Measurements from ENCODE around the gene DAO.
A peak's percentile ranks its signal among the peaks of the same experiment; 100 is the strongest.

DAO gene

DNA sequence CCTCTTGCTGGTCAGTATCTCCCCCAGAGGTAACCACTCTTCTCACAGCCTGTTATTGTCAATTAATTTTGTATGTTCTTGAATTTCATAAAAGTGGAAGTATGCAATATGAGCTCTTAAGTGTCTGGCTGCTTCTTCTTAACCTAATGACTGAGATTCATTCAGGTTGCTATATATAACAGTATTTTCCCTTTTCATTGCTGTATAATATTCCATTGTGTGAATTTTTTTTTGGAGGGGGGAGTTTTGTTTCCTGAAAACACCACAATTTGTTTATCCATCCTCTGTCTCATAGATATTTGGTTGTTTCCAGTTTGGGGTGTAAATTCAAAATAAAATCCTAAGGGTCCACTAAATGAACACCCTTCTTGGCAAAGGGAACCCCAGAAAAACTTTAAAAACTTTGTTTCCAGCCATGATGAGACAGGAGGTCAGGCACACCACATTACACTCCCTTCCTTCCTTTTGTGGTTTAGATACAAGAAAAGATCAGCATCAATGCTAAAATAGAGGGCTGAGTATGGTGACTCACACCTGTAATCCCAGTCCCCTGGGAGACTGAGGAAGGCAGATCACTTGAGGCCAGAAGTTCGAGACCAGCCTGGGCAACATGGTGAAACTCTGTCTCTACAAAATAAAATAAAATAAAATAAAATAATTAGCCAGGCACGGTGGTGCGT lies 4.1 kb upstream of the DAO start:
- DNase-seq (ENCODE audit: low read depth in 2 of 2): no peak

DNA sequence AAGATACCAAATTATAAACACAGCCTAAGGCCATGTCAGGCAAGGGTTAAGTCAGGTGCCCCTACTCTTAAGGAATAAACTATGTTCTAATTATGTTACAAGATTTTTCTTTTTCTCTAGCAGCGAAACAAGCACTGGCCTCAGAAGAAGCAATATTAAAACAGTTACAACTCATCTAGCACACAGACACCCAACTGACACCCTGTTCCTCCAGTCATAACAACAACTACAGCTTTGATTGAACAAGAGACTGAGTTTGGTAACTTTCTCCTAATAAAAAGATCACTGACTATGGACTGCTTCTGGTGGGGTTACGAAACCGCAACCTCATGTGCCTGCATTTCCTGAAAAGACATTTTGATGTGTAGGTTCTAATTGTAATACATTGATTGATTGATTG lies 3.3 kb upstream of the DAO start:
- no peak for DNase-seq (ENCODE audit: low read depth in 2 of 2)

DNA sequence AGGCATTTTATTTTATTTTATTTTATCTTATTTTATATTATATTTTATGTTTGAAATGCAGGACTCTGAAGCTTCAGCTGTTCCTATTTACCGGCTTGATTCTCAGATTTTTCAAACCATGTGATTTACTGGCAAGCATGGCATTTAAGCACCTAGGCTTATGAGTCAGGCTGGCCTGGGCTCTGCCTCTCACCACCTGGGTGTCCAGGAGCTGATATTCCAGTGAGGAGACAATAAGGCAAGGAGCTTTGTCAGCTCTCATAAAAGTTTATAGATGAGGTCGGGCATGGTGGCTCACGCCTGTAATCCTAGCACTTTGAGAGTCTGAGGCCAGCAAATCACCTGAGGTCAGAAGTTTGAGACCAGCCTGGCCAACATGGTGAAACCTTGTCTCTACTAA lies 2.1 kb downstream of the DAO start:
- DNase-seq (ENCODE audit: low read depth in 2 of 2): no peak

DNA sequence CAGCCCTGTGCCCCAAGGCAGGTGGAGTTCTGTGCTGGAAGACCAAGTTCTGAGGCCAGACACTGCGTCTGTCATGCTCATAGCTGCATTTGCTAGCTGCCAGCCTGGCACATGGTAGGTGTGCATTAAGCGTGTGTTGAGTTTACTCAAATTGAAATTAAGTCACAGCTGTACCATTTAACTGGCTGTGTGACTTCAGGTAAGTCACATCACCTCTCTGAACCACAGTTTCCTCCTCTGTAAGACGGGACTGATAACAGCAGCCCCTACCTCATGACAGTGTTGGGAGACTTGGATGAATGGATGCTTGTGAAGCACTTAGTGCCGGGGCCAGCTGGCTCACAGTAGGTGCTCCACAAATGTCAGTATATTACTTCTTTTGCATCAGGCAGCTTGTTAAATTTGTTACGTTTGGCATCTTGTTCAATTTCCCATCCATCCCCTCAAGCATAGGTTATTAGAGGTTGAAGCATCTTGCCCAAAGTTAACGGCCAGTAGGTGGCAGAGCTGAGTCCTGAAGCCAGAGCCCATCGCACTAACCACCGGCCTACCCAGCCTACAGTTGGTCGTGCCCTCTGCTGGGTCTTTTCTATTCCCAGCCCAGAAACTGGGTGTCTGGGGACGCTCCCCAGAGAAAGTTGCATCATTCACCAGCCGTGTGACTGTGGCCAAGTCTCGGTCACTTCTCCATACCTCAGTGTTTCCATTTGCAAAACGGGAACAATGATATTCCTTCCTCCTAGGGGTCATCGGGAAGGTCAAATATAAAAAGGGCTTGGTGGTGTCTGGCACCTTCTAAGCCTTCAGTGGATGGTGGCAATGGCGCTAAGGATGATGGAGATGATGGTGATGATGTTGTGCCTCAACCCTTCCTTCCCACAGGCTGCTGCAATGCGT lies 4.5 kb downstream of the DAO start:
- peak; percentile 20 to 36 for DNase-seq (ENCODE audit: low read depth in 2 of 2)

DNA sequence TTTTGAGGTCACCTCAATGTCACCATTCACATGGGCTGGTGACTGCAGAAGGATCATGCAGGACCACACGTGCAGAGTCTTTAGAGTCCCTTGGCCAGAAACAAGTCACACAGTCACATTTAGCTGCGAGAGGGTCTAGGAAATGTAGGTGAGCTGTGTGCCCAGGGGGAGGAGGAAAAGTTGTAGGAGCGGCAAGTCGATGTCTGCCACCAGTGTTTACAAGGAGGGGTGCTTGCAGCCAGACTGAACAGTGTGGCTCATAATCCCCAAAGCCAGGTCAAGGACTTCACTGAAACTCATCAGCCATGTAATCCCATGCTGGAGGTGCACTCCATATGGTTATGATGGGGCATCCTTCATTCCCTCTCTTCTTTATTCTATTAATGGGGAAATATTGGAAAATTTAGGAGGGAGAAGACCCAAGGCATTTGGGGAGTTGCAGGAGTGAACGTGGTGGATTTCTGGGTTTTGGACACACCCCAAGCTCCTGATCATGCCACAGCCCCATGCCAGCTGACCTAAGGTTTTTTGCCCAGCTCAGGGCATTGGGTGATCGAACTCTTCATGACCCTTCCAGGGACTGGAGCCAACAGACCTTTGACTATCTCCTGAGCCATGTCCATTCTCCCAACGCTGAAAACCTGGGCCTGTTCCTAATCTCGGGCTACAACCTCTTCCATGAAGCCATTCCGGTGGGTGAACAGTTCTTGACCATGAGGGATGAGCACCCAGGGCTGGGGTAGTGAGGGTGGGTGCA lies 7.2 kb downstream of the DAO start:
- no peak for DNase-seq (ENCODE audit: low read depth in 2 of 2)

DNA sequence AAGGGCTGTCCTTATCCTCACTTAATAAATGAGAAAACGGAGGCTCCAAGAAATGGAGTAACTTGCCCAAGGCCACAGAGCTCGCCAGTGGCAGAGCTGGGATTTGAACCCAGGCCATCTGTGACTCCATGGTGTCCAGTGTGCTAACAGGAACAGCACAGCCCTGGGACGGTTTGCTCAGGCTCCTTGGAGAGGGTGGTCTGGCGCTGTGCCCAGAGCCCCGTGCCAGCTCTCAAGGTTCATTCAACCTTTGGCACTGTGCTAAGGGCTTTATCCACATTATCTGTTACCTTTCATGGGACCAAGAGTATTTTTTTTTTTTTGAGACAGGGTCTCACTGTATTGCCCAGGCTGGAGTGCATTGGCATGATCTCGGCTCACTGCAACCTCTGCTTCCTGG lies 8.1 kb downstream of the DAO start:
- no peak for DNase-seq (ENCODE audit: low read depth in 2 of 2)

DNA sequence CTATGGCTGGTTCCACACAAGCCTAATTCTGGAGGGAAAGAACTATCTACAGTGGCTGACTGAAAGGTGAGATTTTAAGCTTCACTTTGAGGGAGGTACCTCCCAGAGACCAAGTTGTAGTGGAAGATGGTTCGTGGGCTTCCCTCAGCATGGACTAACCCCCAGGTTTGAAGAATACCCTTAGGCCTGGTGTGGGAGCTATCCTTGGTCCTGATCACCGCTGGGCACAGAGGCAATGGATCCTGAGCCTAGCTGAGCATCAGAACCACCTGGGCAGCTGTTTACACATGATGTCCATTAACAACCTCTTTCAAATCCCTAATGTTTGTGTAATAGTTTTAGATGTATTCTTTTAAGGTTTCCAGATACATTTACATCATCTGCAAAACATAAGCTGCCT lies 10.3 kb downstream of the DAO start:
- DNase-seq (ENCODE audit: low read depth in 2 of 2): no peak

DNA sequence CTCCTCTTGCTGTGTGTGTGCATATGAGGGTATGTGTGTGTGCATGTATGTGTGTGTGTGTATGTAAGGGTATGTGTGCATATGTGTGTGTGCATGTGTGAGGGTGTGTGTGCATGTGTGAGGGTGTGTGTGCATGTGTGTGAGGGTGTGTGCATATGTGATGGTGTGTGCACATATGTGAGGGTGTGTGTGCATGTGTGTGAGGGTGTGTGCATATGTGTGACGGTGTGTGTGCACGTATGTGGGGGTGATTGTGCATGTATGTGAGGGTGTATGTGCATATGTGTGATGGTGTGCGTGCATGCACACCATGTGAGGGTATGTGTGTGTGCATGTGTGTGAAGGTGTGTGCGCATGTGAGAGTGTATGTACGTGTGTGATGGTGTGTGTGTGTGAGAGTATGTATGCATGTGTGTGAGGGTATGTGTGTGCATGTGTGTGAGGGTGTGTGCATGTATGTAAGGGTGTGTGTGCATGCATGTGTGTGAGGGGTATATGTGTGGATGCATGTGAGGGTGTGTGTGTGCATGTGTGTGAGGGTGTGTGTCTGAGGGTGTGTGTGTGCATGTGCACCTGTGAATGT lies 15.4 kb downstream of the DAO start:
- DNase-seq (ENCODE audit: low read depth in 2 of 2): no peak

DNA sequence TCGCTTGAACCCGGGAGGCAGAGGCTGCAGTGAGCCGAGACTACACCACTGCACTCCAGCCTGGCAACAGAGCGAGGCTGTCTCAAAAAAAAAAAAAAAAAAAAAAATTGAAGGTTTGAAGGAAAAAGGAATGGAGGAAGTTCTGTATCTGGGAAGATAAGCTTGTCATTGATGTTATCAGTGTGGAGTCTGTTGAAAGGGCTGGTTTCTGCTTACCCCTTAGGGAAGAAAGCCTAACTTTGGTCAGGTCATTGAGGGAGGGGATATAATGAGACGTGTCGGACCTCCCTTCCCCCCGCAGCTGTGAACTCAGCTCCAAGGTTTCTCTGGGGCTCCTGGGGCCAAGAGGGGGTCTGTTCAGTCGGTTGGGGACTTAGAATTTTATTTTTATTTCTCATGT lies 16.4 kb downstream of the DAO start:
- DNase-seq (ENCODE audit: low read depth in 2 of 2): no peak

DNA sequence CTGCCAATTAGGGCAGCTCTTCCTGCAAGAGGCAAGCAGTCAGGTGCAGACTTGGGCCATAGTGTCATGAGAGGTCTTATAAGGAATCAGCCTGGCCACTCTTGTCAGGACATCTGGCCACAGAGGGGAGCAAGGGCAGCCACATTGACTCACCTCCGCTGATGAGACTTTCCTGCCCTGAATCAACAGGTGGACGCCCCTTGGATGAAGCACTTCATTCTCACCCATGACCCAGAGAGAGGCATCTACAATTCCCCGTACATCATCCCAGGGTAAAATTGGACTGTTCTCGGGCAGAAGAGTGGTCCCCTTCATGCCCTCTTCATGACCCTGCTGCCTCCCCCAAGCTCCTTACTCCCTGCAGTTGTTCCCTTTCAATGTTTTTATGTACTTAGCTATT lies 16.9 kb downstream of the DAO start:
- DNase-seq (ENCODE audit: low read depth in 2 of 2): no peak

DNA sequence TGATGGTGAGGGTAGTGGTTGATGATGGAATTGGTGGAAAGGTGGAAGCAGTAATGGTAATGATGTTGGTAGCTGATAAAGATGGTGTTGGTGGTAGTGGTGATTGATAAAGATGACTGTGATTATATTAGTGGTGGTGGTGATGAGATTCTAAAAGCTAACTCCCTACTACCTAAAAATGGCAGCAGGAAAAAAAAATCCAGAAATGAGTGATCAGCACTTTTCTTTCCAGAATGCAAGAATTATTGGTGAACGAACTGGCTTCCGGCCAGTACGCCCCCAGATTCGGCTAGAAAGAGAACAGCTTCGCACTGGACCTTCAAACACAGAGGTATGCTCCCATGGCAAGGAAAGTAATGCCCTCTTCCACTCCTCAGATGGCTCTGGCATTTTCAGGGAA lies 19.3 kb downstream of the DAO start:
- no peak for DNase-seq (ENCODE audit: low read depth in 2 of 2)

DNA sequence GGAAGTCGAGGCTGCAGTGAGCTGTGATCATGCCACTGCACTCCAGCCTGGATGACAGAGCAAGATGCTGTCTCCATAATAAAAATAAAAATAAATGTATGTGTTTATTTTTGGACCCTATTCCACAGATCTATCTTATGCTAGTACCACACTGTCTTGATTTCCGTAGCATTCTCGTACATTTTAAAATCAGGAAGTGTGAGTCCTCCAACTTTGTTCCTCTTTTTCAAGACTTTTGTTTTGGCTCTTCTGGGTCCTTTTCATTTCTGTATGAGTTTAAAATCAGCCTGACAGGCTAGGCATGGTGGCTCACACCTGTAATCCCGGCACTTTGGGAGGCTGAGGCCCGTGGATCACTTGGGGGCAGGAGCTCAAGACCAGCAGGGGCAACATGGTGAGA lies 25.8 kb downstream of the DAO start:
- no peak for DNase-seq (ENCODE audit: low read depth in 2 of 2)

DNA sequence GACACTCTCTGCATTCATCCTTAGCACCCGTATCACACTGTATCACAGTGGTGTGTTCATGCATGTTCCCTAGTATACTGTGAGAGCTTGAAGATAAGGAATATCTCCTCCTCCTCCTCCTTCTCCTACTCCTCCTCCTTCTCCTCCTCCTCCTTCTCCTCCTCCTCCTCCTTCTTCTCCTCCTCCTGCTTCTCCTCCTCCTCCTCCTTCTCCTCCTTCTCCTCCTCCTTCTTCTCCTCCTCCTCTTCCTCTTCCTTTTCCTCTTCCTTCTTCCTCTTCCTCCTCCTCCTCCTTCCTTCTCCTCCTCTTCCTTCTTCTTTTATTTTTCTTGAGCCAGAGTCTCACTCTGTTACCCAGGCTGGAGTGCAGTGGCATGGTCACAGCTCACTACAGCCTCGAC lies 27.1 kb downstream of the DAO start:
- DNase-seq (ENCODE audit: low read depth in 2 of 2): no peak

DNA sequence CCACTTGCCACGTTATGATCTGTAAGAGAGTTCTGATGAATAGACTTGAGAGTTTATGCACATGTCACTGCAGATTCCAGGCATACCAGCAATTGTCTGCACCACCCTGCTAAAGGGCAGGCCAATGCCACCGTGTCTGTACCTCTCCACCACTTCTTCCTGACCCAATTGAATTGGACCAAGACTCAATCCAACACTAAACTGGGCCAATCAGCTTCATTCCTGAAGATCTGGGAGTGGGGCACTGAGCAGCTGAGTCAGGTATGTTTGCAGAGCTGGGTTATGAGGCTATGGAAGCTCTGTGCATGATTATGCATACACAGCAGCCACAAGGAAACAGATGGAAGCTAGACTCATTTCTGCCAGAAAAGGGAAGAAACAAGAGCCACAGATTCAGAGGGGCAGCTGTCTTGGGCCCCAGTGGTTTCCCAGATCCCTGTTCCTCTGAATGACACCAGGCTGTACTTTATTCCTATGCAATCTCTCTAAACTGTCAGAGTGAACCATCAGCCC lies 28.0 kb downstream of the DAO start:
- no peak for DNase-seq (ENCODE audit: low read depth in 2 of 2)

DNA sequence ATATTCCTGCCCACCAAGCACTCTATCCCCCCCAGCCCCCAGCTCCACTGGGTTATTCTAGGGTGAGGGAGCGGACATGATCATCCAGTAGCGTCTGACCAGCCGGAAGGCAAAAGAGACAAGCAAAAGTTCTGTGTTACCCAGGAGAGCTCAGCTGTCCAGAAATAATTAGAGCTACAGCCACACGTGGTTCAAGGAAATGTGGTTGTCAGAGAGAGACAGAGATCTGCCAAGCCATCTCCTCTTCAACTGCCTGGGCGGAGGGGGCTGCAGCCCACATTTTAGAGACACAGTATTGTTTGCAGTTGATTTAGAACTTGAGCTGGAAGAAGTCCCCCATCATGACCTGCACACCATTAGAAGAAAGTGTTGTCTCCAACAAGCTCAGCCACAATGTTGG lies 30.4 kb downstream of the DAO start:
- no peak for DNase-seq (ENCODE audit: low read depth in 2 of 2)

DNA sequence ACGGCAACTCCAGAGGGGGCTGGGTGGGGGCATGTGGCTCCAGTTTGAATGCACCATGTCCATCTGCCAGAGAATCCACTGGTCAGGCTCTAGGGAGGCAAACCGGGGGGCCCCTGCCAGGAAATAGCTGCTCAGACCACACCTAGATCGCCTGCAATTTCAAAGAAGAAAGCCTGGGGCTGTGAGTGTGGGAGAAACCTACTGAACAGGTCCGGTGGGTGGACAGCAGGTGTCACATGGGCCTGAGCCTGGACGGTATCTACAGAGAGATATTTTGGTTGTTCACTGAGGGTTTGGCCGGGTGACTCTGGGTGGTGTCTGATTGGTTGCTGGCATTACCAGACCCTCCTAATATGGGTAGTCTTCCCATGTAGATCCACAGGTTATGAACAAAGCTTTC lies 32.0 kb downstream of the DAO start:
- DNase-seq (ENCODE audit: low read depth in 2 of 2): no peak

DNA sequence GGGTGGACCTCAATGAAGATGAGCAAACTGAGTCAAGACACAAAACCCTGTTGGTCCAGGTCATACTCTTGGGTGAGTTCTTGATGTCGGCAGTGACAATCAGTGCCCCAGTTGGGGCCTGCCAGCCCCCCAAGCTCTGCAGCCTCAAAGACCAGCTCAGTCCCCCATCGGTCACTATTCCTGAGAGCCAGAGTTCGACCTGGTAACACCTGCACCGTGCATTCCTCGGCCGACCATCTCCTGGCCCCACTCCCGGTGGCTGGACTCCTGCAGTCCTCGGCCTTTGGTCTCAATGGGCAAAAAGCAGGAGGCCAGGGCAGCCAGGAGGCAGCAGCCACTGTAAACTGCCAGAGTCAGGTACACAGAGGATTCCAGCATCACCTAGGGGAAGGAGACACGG lies 32.5 kb downstream of the DAO start:
- DNase-seq (ENCODE audit: low read depth in 2 of 2): no peak

DNA sequence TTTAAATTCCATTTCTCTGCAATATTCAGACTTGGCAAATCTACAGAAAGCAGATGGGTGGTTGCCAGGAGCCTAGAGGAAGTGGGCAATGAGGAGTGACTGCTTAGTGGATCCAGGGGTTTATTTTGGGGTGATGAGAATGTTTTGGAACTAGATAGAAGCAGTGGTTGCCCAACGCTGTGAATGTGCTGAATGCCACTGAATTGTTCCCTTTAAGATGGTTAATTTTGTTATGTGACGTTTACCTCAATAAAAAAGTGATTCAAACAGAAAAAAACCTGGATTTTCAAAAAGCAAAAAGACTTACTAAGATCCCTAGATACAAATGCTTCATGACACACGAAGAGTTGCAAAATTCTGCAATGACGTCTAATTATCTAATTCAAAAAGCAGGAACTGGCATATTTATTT lies 34.2 kb downstream of the DAO start:
- DNase-seq (ENCODE audit: low read depth in 2 of 2): no peak

DNA sequence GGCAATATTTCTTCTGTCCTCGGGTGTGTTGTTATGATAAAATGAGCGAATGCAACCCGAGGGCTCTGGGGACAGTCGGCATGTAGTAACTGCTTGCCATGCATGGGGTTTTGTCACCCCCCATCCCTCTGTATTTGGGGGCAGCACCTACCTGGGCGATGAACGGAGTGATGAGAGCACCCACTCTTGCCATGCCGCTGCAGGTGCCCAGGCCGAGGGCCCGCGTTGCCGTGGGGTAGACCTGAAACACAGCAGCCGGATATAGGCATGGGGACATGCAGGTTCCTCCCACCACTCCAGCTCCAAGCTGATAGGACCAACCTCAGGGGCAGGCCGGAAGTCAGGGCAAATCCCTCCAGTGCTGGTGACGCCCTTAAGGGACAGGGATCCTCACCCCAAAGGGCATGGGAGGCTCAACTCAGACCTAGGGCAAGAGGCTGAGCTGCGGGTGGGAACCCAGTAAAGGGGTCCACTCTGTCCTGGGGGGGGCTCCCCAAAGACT lies 35.8 kb downstream of the DAO start:
- no peak for DNase-seq (ENCODE audit: low read depth in 2 of 2)

DNA sequence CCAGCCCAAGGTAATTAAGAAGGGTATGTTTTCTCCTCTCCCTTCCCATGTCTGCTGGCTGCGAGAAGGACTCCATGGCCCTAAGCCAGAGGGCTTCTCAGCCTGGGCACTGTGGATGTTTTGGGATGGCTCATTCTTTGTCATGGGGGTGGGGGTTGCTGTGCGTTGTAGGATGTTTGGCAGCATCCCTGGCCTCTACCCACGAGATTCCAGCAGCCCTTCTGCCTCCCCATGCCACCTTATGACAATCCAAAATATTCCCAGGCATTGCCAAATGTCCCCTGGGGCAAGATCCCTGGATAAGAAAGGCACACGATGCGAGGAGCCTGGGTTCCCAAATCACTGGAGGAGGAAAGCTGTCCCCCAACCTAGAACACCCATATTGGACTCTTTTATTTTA lies 36.4 kb downstream of the DAO start:
- DNase-seq (ENCODE audit: low read depth in 2 of 2): no peak

DNA sequence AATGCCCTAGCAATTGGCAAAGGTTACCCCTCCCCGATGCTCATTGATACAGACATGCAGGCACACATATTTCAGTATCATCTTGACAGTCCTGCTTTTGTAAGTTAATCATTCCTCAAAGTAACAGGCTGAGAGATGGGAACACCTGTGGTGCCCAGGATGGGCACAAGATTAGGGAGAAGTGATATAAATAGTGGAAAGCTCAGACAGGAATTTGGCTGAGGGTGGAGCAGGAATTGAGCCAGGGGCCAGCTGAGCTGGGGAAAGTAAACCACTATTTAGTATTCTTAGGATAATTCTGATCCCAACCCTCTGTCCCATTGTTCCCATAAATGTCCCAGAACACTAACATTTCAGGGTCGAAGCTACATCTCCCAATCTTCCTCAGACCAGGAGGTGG lies 38.3 kb downstream of the DAO start:
- no peak for DNase-seq (ENCODE audit: low read depth in 2 of 2)

All from activated CD8-positive, alpha-beta memory T cell treated with anti-CD3 and anti-CD28 coated beads for 4 hours (primary cell).